Natural killer cell treated with Interleukin-12 subunit alpha and Interleukin-12 subunit beta and Interleukin-15 and Interleukin-18, amount 100 ng/mL, for 72 hours (primary cell): ENCODE data around the gene COPS7B. TPM values are rescaled to one million over a fixed set of nuclear protein-coding genes. Genes with fewer than 3 reads are reported as not detected.

Experiments
- ATAC-seq, 2 donors: fragments of 150-1000 bp; cut with Tn5 transposase in 1 of 2; sonication (Bioruptor Pico), chemical (Tn5 transposase) in 1 of 2; 2 replicates each; pipeline ENCODE4 v1.10.0; 2021
- DNase-seq: peaks from one replicate; pipeline ENCODE4 v3.0.0; 2022; ENCODE audit warnings: low spot score
- H3K27ac Mint-ChIP-seq, 2 donors: 1 replicate in 1 of 2; 2 replicates in 1 of 2; pipeline ENCODE4 v1.8.0; 2022; ENCODE audit warnings: mixed read lengths in 2 of 2, mild to moderate bottlenecking in 1 of 2, moderate library complexity in 1 of 2
- H3K27me3 Mint-ChIP-seq, 2 donors: 1 replicate in 1 of 2; 2 replicates in 1 of 2; pipeline ENCODE4 v1.8.0; 2022; ENCODE audit warnings: mixed read lengths in 2 of 2
- H3K36me3 Mint-ChIP-seq: one replicate; pipeline ENCODE4 v1.8.0; 2022; ENCODE audit warnings: mixed read lengths
- H3K4me1 Mint-ChIP-seq, 2 donors: 1 replicate in 1 of 2; 2 replicates in 1 of 2; pipeline ENCODE4 v1.8.0; 2022; ENCODE audit warnings: low read depth in 2 of 2, mixed read lengths in 2 of 2, mild to moderate bottlenecking in 1 of 2
- H3K4me3 Mint-ChIP-seq: one replicate; pipeline ENCODE4 v1.8.0; 2022; ENCODE audit warnings: mixed read lengths
- H3K9me3 Mint-ChIP-seq: 2 replicates; pipeline ENCODE4 v1.8.0; 2022; ENCODE audit warnings: mixed read lengths
- total RNA-seq, 2 donors: library from RNA; stranded (reverse); gene quantifications; one replicate each; pipeline ENCODE4 v1.2.3, GENCODE V29; 2022

The COPS7B gene
- total RNA-seq, 2 donors from 2014 or later: 35.9 to 62.5 TPM

DNA sequence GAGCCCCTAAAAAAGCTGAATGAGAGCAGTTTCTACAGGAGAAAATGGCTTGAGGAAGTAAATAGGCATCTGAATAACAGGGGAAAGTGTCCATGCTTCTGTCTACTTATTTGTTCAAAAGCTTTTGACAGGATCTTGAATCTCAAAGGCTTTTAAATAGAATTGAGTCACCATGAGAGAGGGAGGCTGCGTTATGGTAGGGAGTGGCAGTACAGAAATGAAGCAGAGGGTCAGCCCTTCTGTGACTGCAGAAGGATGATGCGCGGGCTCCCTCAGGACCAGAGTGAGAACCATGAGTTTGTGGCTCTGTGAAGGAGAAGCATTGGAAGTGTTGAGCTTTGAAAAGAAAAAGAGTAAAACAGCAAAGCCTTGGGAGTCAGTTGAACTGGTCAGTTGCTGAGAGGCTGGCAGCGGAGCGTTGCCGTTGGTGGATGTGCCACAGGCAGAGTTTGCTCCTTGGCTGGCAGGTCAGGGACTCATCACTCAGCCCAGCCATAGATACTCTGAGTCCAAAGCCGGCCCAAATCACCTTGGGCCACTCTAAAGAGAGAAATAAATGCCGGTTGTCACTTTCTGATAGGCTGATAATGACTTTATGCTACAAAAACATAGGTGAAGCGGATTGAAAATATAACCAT lies 17.4 kb downstream of the COPS7B start:
- H3K9me3 Mint-ChIP-seq: no peaks in the 10 kb centered on the region
- DNase-seq: no peak
- no peak overlapping the region for H3K27ac Mint-ChIP-seq
- no peaks in the 10 kb centered on the region for H3K27me3 Mint-ChIP-seq
- H3K36me3 Mint-ChIP-seq: peaks cover 12% of the 10 kb centered on the region
- ATAC-seq: no peak
- H3K4me3 Mint-ChIP-seq: no peak overlapping the region
- H3K4me1 Mint-ChIP-seq: peaks cover 3 to 6% of the 10 kb centered on the region in 2 donors

DNA sequence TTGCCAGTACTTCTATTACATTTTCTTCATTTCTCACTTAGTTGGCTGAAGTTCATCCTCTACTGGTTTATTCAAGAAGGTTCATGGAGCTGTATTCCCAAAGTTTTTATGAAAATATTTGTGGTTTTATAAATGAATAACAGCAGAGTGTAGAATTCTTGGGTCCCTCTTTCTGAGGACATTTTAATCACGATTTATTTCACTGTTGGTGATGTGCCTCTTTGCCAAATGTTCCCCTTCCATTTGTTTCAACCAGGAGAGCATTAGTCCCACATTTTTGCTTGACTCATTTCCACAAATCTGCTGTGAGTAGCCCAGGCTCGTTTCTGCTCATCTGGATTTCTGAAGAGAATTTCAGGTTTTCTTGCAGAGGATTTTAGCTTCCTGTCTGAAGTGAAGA lies 20.8 kb downstream of the COPS7B start:
- Mint-ChIP-seq H3K27ac (no peak overlapping the region), H3K9me3 (no peaks in the 10 kb centered on the region), H3K4me1 (peaks cover 3 to 6% of the 10 kb centered on the region in 2 donors), H3K4me3 (no peak overlapping the region), H3K36me3 (peaks cover 6% of the 10 kb centered on the region), H3K27me3 (no peaks in the 10 kb centered on the region)
- ATAC-seq: no peak
- DNase-seq: no peak

DNA sequence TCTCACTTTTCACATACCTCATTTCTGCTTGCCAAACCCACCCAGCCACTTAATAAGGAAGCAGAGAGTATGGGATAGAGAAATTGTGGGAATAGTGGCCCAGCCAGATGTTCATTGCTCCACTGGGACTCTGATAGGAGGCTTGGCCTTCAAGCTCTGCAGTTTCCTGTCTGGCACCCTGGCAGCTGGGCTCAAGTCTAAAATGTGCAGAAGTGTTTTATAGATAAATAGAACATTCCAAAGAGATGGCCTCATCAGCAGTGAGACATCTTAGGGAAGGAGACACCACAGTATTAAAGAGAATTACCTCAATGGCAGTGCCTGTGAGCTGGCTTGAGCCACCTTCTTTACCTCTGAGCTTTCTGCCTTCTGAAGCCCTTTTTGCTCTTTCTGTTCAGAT lies 24.7 kb downstream of the COPS7B start:
- H3K4me3 Mint-ChIP-seq: no peak overlapping the region
- no peak for DNase-seq
- H3K9me3 Mint-ChIP-seq: no peaks in the 10 kb centered on the region
- H3K4me1 Mint-ChIP-seq: no peaks in the 10 kb centered on the region
- no peak for ATAC-seq
- H3K27me3 Mint-ChIP-seq: no peaks in the 10 kb centered on the region
- H3K27ac Mint-ChIP-seq: no peak overlapping the region
- peaks cover 8% of the 10 kb centered on the region for H3K36me3 Mint-ChIP-seq

DNA sequence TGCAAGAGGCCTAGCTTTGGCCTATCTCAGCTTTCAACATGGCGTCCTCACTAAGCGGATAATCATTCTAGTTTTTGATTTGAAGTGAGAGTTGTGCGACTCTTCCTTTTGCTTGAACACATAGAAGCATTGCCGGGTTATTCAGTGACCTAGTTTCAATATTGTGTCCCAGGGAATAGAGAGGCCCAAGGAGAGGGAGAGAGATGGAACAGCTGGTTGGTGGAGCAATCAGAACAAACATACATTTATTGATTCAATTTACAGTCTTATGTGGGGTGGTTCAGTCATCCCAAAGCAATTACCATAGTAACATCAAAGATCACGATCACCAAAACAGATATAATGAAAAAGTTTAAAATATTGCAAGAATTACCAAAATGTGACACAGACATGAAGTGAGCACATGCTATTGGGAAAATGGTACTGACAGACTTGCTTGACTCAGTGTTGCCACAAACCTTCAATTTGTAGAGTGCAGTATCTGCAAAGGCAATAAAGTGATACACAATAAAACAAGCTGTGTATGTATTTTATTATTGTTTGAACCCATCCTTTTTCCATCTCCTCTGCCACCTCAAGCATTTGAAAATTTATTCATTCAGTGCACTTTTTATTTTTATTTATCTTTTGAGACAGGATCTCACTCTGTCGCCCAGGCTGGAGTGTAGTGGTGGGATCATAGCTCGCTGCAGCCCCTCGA lies 30.2 kb downstream of the COPS7B start:
- Mint-ChIP-seq H3K9me3 (no peaks in the 10 kb centered on the region), H3K4me3 (no peak overlapping the region), H3K36me3 (peaks cover 8% of the 10 kb centered on the region), H3K27ac (no peak overlapping the region), H3K4me1 (no peaks in the 10 kb centered on the region), H3K27me3 (peaks cover 0 to 3% of the 10 kb centered on the region in 2 donors)
- ATAC-seq (no peak), DNase-seq (no peak)

DNA sequence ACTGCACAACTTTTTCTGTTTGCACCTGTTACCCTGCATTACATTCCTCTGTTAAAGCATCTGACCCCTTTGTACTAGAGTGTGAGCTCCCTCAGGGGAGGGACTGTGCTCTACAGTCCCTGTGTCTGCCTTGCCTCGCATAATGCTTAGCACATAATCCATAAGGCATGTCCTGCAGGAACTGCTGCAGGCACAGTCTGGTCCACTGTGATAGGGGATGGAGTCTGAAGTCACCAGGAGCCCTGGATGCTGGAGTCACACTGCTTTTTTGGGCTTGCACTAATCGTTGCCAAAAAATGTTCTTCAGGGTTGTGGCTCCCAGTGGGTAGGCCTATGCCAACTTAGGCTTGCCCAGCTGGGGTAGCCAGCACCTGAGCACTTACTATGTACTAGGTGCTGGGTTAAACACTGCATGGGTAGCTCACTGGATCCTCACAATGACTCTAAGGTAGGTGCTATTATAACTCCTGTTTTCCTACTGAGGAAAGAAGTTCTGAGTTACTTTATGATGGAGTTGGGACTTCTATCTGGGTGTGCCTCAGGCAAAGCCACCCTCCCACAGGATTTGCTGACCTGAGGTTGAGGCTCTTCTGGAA lies 33.3 kb downstream of the COPS7B start:
- Mint-ChIP-seq H3K36me3 (no peaks in the 10 kb centered on the region), H3K9me3 (no peaks in the 10 kb centered on the region), H3K27ac (no peak overlapping the region), H3K4me1 (no peaks in the 10 kb centered on the region), H3K4me3 (no peak overlapping the region), H3K27me3 (peaks cover 0 to 3% of the 10 kb centered on the region in 2 donors)
- ATAC-seq (peak; percentile 20 to 36), DNase-seq (no peak)

DNA sequence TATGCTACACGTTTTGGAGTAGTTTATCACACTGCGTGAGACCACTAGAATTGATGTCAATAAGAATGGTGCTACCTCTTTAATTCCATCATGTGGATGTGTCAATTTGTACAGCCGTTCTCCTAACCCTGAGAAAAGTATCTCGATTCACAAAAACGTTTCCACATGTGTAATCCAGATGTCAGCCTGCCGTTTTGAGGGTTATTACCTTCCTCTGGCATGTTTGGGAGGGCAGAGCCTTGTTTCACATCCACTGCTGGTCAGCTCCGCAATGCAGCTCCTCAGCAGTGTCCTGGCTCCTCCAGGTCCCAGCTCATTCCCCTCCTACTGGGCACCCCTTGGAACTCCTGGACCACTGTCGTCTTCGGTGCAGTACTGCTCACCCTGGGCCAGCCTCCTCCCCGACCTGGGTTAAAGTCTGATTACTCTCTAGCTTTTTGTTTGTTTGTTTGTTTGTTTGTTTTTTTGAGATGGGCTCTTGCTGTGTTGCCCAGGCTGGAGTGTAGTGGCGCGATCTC lies 34.6 kb downstream of the COPS7B start:
- H3K27ac Mint-ChIP-seq: no peak overlapping the region
- peaks cover 0 to 3% of the 10 kb centered on the region in 2 donors for H3K27me3 Mint-ChIP-seq
- H3K4me3 Mint-ChIP-seq: no peak overlapping the region
- no peaks in the 10 kb centered on the region for H3K4me1 Mint-ChIP-seq
- H3K36me3 Mint-ChIP-seq: no peaks in the 10 kb centered on the region
- DNase-seq (no peak), ATAC-seq (no peak)
- no peaks in the 10 kb centered on the region for H3K9me3 Mint-ChIP-seq

DNA sequence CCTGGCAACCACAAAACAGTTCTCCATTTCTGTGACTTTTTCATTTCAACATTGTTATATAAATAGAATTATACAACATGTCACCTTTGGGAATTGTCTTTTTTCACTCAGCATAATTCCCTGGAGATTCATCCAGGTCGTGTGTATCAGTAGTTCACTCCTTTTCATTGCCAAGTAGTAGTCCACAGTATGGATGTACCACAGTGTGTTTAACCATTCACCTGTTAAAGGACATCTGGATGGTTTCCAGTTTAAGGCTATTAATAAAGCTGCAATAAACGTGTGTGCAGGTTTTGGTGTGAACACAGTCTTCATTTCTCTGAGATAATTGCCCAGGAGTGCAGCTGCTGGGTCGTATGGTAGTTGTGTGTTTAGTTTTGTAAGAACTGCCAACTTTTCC lies 35.7 kb downstream of the COPS7B start:
- ATAC-seq (no peak), DNase-seq (no peak)
- Mint-ChIP-seq H3K36me3 (no peaks in the 10 kb centered on the region), H3K4me3 (no peak overlapping the region), H3K9me3 (no peaks in the 10 kb centered on the region), H3K27me3 (peaks cover 0 to 3% of the 10 kb centered on the region in 2 donors), H3K4me1 (no peaks in the 10 kb centered on the region), H3K27ac (no peak overlapping the region)

DNA sequence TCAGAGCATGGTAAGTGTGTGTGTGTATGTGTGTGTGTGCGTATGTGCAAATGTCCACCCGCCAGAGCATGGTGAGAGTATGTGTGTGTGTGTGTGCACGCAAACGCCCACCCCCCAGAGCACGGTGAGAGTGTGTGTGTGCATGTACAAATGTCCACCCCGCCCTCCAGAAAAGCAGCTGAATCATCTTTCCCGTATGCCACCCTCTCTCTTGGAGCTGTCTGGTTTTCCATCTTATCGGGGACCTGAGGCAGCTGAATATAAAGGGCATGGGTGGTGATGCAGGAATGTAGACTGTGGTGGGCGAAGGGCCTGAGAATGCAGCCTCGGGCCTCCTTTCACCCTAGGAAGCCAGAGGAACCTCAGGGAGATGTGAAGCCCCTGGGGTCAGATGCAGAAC lies 66.9 kb downstream of the COPS7B start:
- no peaks in the 10 kb centered on the region for H3K9me3 Mint-ChIP-seq
- no peak for DNase-seq
- peaks cover 6% of the 10 kb centered on the region in 2 donors for H3K4me1 Mint-ChIP-seq

DNA sequence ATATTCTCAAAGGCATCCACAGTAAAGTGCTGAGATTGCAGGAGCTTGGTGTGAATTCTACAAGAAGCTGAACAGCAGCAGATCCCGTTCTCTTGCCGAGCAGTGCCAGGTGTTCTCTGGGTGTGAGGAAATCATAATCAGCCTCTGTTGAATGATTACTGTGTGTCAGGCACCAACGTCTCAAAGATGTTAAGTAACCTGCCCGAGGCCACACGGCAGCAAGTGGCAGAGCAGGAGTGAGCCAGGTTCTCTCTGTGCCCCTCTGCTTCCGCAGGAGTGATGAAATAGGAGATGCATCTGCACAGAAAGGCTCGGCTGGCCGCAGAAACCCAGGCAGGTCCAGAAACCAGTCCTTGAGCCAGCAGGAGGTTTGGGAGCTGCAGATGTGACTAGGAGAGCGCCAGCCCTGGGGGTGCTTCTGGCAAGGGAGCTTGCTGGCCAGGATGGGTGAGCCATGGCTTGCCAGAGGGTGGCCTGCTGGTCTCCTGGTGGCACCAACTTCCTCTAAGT lies 68.4 kb downstream of the COPS7B start:
- no peak overlapping the region for H3K4me3 Mint-ChIP-seq
- DNase-seq (no peak), ATAC-seq (no peak)
- H3K27ac Mint-ChIP-seq: no peak overlapping the region
- no peaks in the 10 kb centered on the region for H3K36me3 Mint-ChIP-seq
- peaks cover 3 to 20% of the 10 kb centered on the region in 2 donors for H3K27me3 Mint-ChIP-seq
- no peaks in the 10 kb centered on the region for H3K9me3 Mint-ChIP-seq
- peaks cover 6% of the 10 kb centered on the region in 2 donors for H3K4me1 Mint-ChIP-seq

More for the DNA sequence above, 66.9 kb downstream of the COPS7B start:
- Mint-ChIP-seq H3K4me3 (no peak overlapping the region), H3K36me3 (no peaks in the 10 kb centered on the region), H3K27me3 (peaks cover 3 to 20% of the 10 kb centered on the region in 2 donors), H3K27ac (no peak overlapping the region)
- no peak for ATAC-seq

DNA sequence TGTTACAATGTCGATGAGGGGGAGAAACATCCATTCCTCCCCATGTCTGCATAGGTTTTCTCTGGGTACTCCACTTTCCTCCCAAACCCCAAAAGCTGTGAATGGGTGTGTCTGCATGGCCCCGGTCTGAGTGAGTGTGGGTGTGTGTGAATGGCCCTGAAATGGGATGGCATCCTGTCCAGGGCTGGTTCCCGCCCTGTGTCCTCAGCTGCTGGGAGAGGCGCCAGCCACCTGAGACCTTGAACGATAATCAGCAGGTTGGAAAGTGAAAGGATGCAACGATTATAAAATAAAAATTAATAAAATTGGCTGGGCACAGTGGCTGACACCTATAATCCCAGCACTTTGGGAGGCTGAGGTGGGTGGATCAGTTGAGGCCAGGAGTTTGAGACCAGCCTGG lies 70.7 kb downstream of the COPS7B start:
- H3K36me3 Mint-ChIP-seq: no peaks in the 10 kb centered on the region
- no peaks in the 10 kb centered on the region for H3K9me3 Mint-ChIP-seq
- H3K4me3 Mint-ChIP-seq: no peak overlapping the region
- H3K27ac Mint-ChIP-seq: no peak overlapping the region
- H3K4me1 Mint-ChIP-seq: peaks cover 3 to 5% of the 10 kb centered on the region in 2 donors
- H3K27me3 Mint-ChIP-seq: peaks cover 0 to 7% of the 10 kb centered on the region in 2 donors
- no peak for DNase-seq
- no peak for ATAC-seq

Other genes starting within 250 kb of the COPS7B start
- not detected for gene TEX44, start 193.6 kb upstream of the COPS7B start, total RNA-seq
- 1,000 to 10,000 TPM; 1,013 to 1,764 TPM for gene PTMA, start 77.9 kb upstream of the COPS7B start, total RNA-seq
- 10 to 100 TPM; 25.3 to 29.4 TPM for gene PDE6D, start 5.2 kb upstream of the COPS7B start, total RNA-seq
- 1 to 10 TPM; 2.7 to 4.2 TPM for gene NPPC, start 140.0 kb downstream of the COPS7B start, total RNA-seq
- gene DIS3L2, start 175.3 kb downstream of the COPS7B start, total RNA-seq: 10 to 100 TPM; 38.8 to 76.0 TPM